H1 (cell line): Measurements from ENCODE around the gene GPR156. TPM values are rescaled to one million over a fixed set of nuclear protein-coding genes. Genes with fewer than 3 reads are reported as not detected.

Experiments
- CTCF ChIA-PET: fragments of 300-600 bp; sonication (Branson Sonifier 250); formaldehyde crosslinking; loops from one replicate; lab custom pipeline; 2021; ENCODE audit not compliant: partially characterized antibody; lab: Charles Lee
- POLR2A ChIA-PET: fragments of 300-600 bp; sonication (Branson Sonifier 250); formaldehyde crosslinking; loops from one replicate; lab custom pipeline; 2021; ENCODE audit warnings: inconsistent platforms; ENCODE audit not compliant: partially characterized antibody; lab: Charles Lee
- DNase-seq, 2 experiments: peaks; one replicate each; pipeline versions ENCODE4 v3.0.0 to v3.0.0-alpha.2; 2010 to 2022; ENCODE audit warnings: low spot score in 2 of 2, low read depth in 1 of 2, mixed read lengths in 1 of 2
- FAIRE-seq: peaks from 2 replicates; lab custom pipeline; 2011; peaks lifted over from hg19 to GRCh38; lab: Jason Lieb, UNC
- H2AFZ ChIP-seq: 2 replicates; pipeline ENCODE4 v1.8.1; 2012; ENCODE audit warnings: low read length, inconsistent platforms
- H2AK5ac ChIP-seq: 2 replicates; pipeline ENCODE4 v1.6.1; 2013; ENCODE audit warnings: low read depth, low read length
- H2BK120ac ChIP-seq: replicated peaks from 2 replicates; pipeline ENCODE3; 2013; ENCODE audit warnings: low read depth, low read length, inconsistent platforms
- H2BK12ac ChIP-seq: 2 replicates; pipeline ENCODE4 v1.6.1; 2013; ENCODE audit warnings: low read depth, low read length
- H2BK15ac ChIP-seq: 2 replicates; pipeline ENCODE4 v1.6.1; 2013; ENCODE audit warnings: low read length
- H2BK20ac ChIP-seq: 2 replicates; pipeline ENCODE4 v1.6.1; 2013; ENCODE audit warnings: low read length
- H2BK5ac ChIP-seq: 2 replicates; pipeline ENCODE4 v1.6.1; 2013; ENCODE audit warnings: low read depth, low read length
- H3K14ac ChIP-seq: 2 replicates; pipeline ENCODE4 v1.6.1; 2013; ENCODE audit warnings: inconsistent platforms; ENCODE audit not compliant: insufficient read length
- H3K18ac ChIP-seq: 2 replicates; pipeline ENCODE4 v1.6.1; 2013; ENCODE audit warnings: low read length; ENCODE audit errors: extremely low read depth
- H3K23ac ChIP-seq: 2 replicates; pipeline ENCODE4 v1.6.1; 2013; ENCODE audit warnings: inconsistent platforms; ENCODE audit not compliant: insufficient read length
- H3K23me2 ChIP-seq: 2 replicates; pipeline ENCODE4 v1.6.1; 2013; ENCODE audit warnings: low read depth, low read length
- H3K27ac ChIP-seq: 2 replicates; pipeline ENCODE4 v1.6.1; 2011; ENCODE audit warnings: low read depth, low read length, inconsistent platforms
- H3K27me3 ChIP-seq, 4 experiments: replicated peaks in 1 of 4; 1 replicate in 1 of 4; 2 replicates in 3 of 4; pipeline versions ENCODE4 v1.6.1 to v1.8.1; 2011 to 2013; ENCODE audit warnings: low read length in 3 of 4, mild to moderate bottlenecking in 3 of 4, inconsistent platforms in 2 of 4, mixed read lengths in 2 of 4, moderate library complexity in 1 of 4; ENCODE audit not compliant: control insufficient read depth in 3 of 4, insufficient read depth in 3 of 4; ENCODE audit errors: extremely low read depth in 1 of 4
- H3K36me3 ChIP-seq, 4 experiments: 2 replicates each; pipeline versions ENCODE4 v1.6.1 to v1.8.1; 2011 to 2013; ENCODE audit warnings: mild to moderate bottlenecking in 4 of 4, low read length in 3 of 4, moderate library complexity in 2 of 4, control low read depth in 1 of 4, inconsistent platforms in 1 of 4; ENCODE audit not compliant: insufficient read depth in 4 of 4, control insufficient read depth in 2 of 4
- H3K4ac ChIP-seq: replicated peaks from 2 replicates; pipeline ENCODE3; 2013; ENCODE audit warnings: low read length, low read depth, mixed read lengths, inconsistent platforms; ENCODE audit not compliant: insufficient read length
- H3K4me1 ChIP-seq, 4 experiments: replicated peaks in 1 of 4; 1 replicate in 1 of 4; 2 replicates in 3 of 4; pipeline versions ENCODE4 v1.6.1 to v1.8.1; 2011 to 2013; ENCODE audit warnings: low read length in 3 of 4, inconsistent platforms in 2 of 4, mixed read lengths in 1 of 4; ENCODE audit not compliant: insufficient read depth in 4 of 4, control insufficient read depth in 3 of 4
- H3K4me2 ChIP-seq, 2 experiments: 2 replicates each; pipeline versions ENCODE4 v1.6.1 to v1.8.1; 2011 to 2013; ENCODE audit warnings: low read depth in 2 of 2, low read length in 2 of 2, control low read depth in 1 of 2, inconsistent platforms in 1 of 2, mild to moderate bottlenecking in 1 of 2; ENCODE audit not compliant: insufficient read depth in 1 of 2
- H3K4me3 ChIP-seq, 4 experiments: fragments of 200-600, 300-600 bp in 1 of 4; sonication (generic), shearing (Covaris generic), sonication (Bioruptor Twin) in 1 of 4; 2 replicates each; pipeline versions ENCODE4 v1.5.1 to v1.8.1; 2011 to 2016; ENCODE audit warnings: low read length in 4 of 4, low read depth in 3 of 4, control low read depth in 2 of 4, inconsistent platforms in 2 of 4, mild to moderate bottlenecking in 2 of 4, mixed read lengths in 1 of 4, moderate library complexity in 1 of 4; ENCODE audit not compliant: insufficient read depth in 2 of 4; ENCODE audit errors: extremely low read depth in 1 of 4
- H3K56ac ChIP-seq: replicated peaks from 2 replicates; pipeline ENCODE3; 2013; ENCODE audit warnings: low read depth, mild to moderate bottlenecking, mixed read lengths, low read length, inconsistent platforms; ENCODE audit not compliant: insufficient read length
- H3K79me1 ChIP-seq: 2 replicates; pipeline ENCODE4 v1.6.1; 2013; ENCODE audit warnings: low read depth, low read length, control low read depth
- H3K79me2 ChIP-seq, 2 experiments: 2 replicates each; pipeline versions ENCODE4 v1.6.1 to v1.8.1; 2012 to 2013; ENCODE audit warnings: low read length in 2 of 2, mild to moderate bottlenecking in 2 of 2, inconsistent platforms in 1 of 2; ENCODE audit not compliant: insufficient read depth in 2 of 2, control insufficient read depth in 1 of 2
- H3K9ac ChIP-seq, 4 experiments: replicated peaks in 1 of 4; 1 replicate in 1 of 4; 2 replicates in 3 of 4; pipeline versions ENCODE4 v1.6.1 to v1.8.1; 2011 to 2013; ENCODE audit warnings: low read depth in 3 of 4, low read length in 3 of 4, control low read depth in 2 of 4, mild to moderate bottlenecking in 2 of 4, moderate library complexity in 2 of 4, inconsistent platforms in 1 of 4; ENCODE audit errors: extremely low read depth in 1 of 4
- H3K9me3 ChIP-seq, 2 experiments: 2 replicates each; pipeline versions ENCODE4 v1.6.1 to v1.8.1; 2012 to 2013; ENCODE audit warnings: mild to moderate bottlenecking in 2 of 2, moderate library complexity in 2 of 2, control low read depth in 1 of 2, inconsistent platforms in 1 of 2, low read depth in 1 of 2, low read length in 1 of 2, mixed read lengths in 1 of 2; ENCODE audit not compliant: insufficient read depth in 2 of 2
- H4K20me1 ChIP-seq, 2 experiments: replicated peaks in 1 of 2; 2 replicates each; pipeline versions ENCODE3 to v1.8.1; 2011 to 2013; ENCODE audit warnings: inconsistent platforms in 2 of 2, low read length in 2 of 2, mild to moderate bottlenecking in 1 of 2; ENCODE audit not compliant: insufficient read depth in 2 of 2, control insufficient read depth in 1 of 2
- H4K5ac ChIP-seq: 2 replicates; pipeline ENCODE4 v1.6.1; 2013; ENCODE audit warnings: low read length, low read depth, mixed read lengths, inconsistent platforms; ENCODE audit not compliant: insufficient read length
- H4K8ac ChIP-seq: 2 replicates; pipeline ENCODE4 v1.8.0; 2013; ENCODE audit warnings: mild to moderate bottlenecking, moderate library complexity, low read length, inconsistent platforms; ENCODE audit not compliant: insufficient read depth; ENCODE audit errors: extremely low read depth
- H4K91ac ChIP-seq: replicated peaks from 2 replicates; pipeline ENCODE3; 2013; ENCODE audit warnings: low read length, mixed read lengths, inconsistent platforms; ENCODE audit not compliant: insufficient read length
- CBX8 ChIP-seq: fragments of 300-800, 300-1000 bp; sonication (generic); IDR thresholded peaks from 2 replicates; pipeline ENCODE4 v1.7.1; 2016; ENCODE audit warnings: low read depth, low read length, borderline replicate concordance
- CEBPB ChIP-seq: IDR thresholded peaks from 2 replicates; pipeline ENCODE4 v1.6.1; 2012; ENCODE audit warnings: low read depth, low read length
- CHD1 ChIP-seq: IDR thresholded peaks from 2 replicates; pipeline ENCODE4 v1.6.1; 2012; ENCODE audit warnings: low read depth, low read length, improper control_type of control experiment
- EGR1 ChIP-seq: IDR thresholded peaks from 2 replicates; pipeline ENCODE4 v1.6.1; 2011; ENCODE audit warnings: low read depth, low read length, borderline replicate concordance
- FOSL1 ChIP-seq: IDR thresholded peaks from 2 replicates; pipeline ENCODE4 v1.6.1; 2011; ENCODE audit warnings: mild to moderate bottlenecking, low read depth, low read length, moderate library complexity; ENCODE audit not compliant: insufficient read depth
- POU5F1 ChIP-seq: IDR thresholded peaks from 2 replicates; pipeline ENCODE4 v1.6.1; 2011; ENCODE audit warnings: low read depth, mild to moderate bottlenecking, low read length, moderate library complexity
- RAD21 ChIP-seq, 2 experiments: IDR thresholded peaks in 1 of 2; conservative IDR thresholded peaks in 1 of 2; 2 replicates each; pipeline ENCODE4 v1.6.1; 2011; ENCODE audit warnings: low read depth in 2 of 2, low read length in 2 of 2, improper control_type of control experiment in 1 of 2, inconsistent platforms in 1 of 2, mild to moderate bottlenecking in 1 of 2, moderate library complexity in 1 of 2
- SIN3A ChIP-seq, 2 experiments: IDR thresholded peaks in 1 of 2; conservative IDR thresholded peaks in 1 of 2; 2 replicates each; pipeline ENCODE4 v1.6.1; 2011 to 2012; ENCODE audit warnings: low read length in 2 of 2, improper control_type of control experiment in 1 of 2, low read depth in 1 of 2, mild to moderate bottlenecking in 1 of 2
- YY1 ChIP-seq: IDR thresholded peaks from 2 replicates; pipeline ENCODE4 v1.6.1; 2011; ENCODE audit warnings: low read depth, mild to moderate bottlenecking, low read length
- WGBS, 2 experiments: shearing (Covaris generic) in 1 of 2; methylation state at CpG; one replicate each; pipeline versions ENCODE4 v1.1.6 to v1.1.7; 2013 to 2015; ENCODE audit warnings: low lambda C conversion rate in 2 of 2, mixed read lengths in 2 of 2, inconsistent platforms in 1 of 2, low coverage in 1 of 2, missing lambda C conversion rate in 1 of 2; ENCODE audit not compliant: insufficient replicate concordance in 2 of 2, insufficient coverage in 1 of 2, insufficient read length in 1 of 2; ENCODE audit errors: extremely low coverage in 1 of 2, missing lambda C conversion rate in 1 of 2; 5-methylcytosine and 5-hydroxymethylcytosine counted together
- polyA plus RNA-seq, 7 experiments: library from polyadenylated mRNA; depleted of rRNA in 3 of 7; stranded (reverse) in 5 of 7; unstranded in 2 of 7; fragments of >200 nt in 5 of 7; fragments of 200-250 nt in 2 of 7; gene quantifications; 1 replicate in 5 of 7; 2 replicates in 1 of 7; 4 replicates in 1 of 7; pipeline versions ENCODE4 v1.2.1 to v1.2.3, GENCODE V29; 2011 to 2013; ENCODE audit warnings: missing spikeins in 2 of 7, mixed read lengths in 2 of 7
- total RNA-seq: library from RNA; stranded (reverse); fragmentation: NEBNext Ultra II Directional; extraction: Animal tissue kit (Norgen Biotek cat#: 25700); gene quantifications from 2 replicates; pipeline ENCODE4 v1.2.1, GENCODE V29; 2021
- TF ChIP-seq, protein P1 (sequence below): IDR thresholded peaks from 2 replicates; pipeline ENCODE4 v1.6.1; 2012; ENCODE audit warnings: inconsistent platforms

The GPR156 gene
- total and polyA plus RNA-seq, 2 of the 8 experiments (the other 6 are each of a cell fraction or from before 2014, with no cell fraction given) = 1.6 to 1.8 TPM

- FAIRE-seq (no peak), DNase-seq (no peak)
- Histone ChIP-seq H3K23me2 (peaks cover 3% of the 10 kb centered on the region; the same call in 1 of the 2 replicates), H3K4me2 (peak overlapping the region; percentile 71 to 83), H3K14ac (no peak overlapping the region), H4K20me1 (no peaks in the 10 kb centered on the region), H3K4ac (no peak overlapping the region), H2BK20ac (no peak overlapping the region), H3K79me1 (no peaks in the 10 kb centered on the region), H3K9ac (no peak overlapping the region), H4K91ac (no peak overlapping the region), H2AFZ (no peak overlapping the region), H4K5ac (no peak overlapping the region), H3K9me3 (no peaks in the 10 kb centered on the region; a peak in 1 of 4 replicates), H3K36me3 (no peaks in the 10 kb centered on the region), H3K18ac (peak overlapping the region; percentile 60; the same call in 1 of the 2 replicates), H2BK12ac (no peak overlapping the region), H2AK5ac (no peak overlapping the region), H3K27me3 (peaks cover 0 to 28% (median 19%) of the 10 kb centered on the region in 4 experiments; a peak in 6 of 7 replicates), H3K56ac (no peak overlapping the region), H2BK5ac (no peak overlapping the region), H3K79me2 (no peaks in the 10 kb centered on the region), H2BK15ac (no peak overlapping the region), H4K8ac (peak overlapping the region; percentile 70), H3K27ac (no peak overlapping the region), H3K4me1 (peaks cover 0 to 5% (median 3%) of the 10 kb centered on the region in 4 experiments; a peak in 4 of 7 replicates), H3K23ac (no peak overlapping the region), H3K4me3 (peak overlapping the region; percentile 27 to 69 (median 48); a peak in 5 of 8 replicates), H2BK120ac (no peak overlapping the region)
- POLR2A ChIA-PET = interaction anchor here (1.3 kb wide), 1 partner anchor 63 kb away, joined by 3 read pairs; the partner anchor contains the start of gene LRRC58
- WGBS, 2 experiments = 43% methylated on average over 14 of the region's 15 CpGs; no CpG with 5 or more reads in 1 of the 2 experiments
- no peak for TF ChIP-seq FOSL1
- no peak for TF ChIP-seq CHD1
- no peak for TF ChIP-seq RAD21 (IDR thresholded peaks at IDR 0.05 in 1 of 2, conservative IDR thresholded peaks at IDR 0.05 in 1 of 2; ENCODE audit: low read depth in 2 of 2, low read length in 2 of 2)
- no peak for TF ChIP-seq SIN3A (conservative IDR thresholded peaks at IDR 0.05 in 1 of 2, IDR thresholded peaks at IDR 0.05 in 1 of 2; ENCODE audit: low read depth in 1 of 2, low read length in 2 of 2)
- no peak for TF ChIP-seq YY1
- no peak for TF ChIP-seq POU5F1
- no peak for TF ChIP-seq EGR1
- TF ChIP-seq CEBPB = no peak
- TF ChIP-seq, protein P1, sequence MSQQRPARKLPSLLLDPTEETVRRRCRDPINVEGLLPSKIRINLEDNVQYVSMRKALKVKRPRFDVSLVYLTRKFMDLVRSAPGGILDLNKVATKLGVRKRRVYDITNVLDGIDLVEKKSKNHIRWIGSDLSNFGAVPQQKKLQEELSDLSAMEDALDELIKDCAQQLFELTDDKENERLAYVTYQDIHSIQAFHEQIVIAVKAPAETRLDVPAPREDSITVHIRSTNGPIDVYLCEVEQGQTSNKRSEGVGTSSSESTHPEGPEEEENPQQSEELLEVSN = no peak; the same call in 1 of the 2 replicates
- no peak for TF ChIP-seq CBX8
- CTCF ChIA-PET = no interaction called here
Measured at GRCh38 chr3:120285508-120285841, 453 bp upstream of the GPR156 start.
